OCI-M2 (cell line): ENCODE data around the gene OLFML1.

Source experiments
- DNase-seq: peaks from one replicate; lab custom pipeline; 2025; ENCODE audit not compliant: unreplicated experiment; lab: John Stamatoyannopoulos, UW

The OLFML1 gene

DNA sequence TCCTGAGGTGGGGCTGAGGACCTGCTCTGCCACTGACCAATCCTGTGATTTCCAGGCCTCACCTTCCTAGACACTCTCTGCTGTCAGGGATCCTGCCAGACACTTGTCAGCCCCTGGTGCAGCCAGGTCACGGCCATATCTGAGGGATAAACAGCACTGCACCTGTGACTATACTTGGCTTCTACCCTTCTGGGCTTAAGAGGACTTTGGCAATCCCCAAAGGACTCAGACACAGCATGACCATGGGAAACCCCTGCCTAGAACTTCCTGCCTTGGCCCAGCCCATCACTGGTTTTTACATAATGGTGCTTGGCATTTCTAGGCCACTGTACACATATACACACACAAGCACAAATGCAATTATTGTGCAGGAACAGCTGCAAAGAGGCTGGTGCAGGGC is 11.6 kb upstream of the OLFML1 start:
- no peak for DNase-seq

- no peak for DNase-seq
Measured at GRCh38 chr11:7480113-7480512, 5.2 kb upstream of the OLFML1 start.

- DNase-seq: no peak
Measured at GRCh38 chr11:7484131-7484530, 1.2 kb upstream of the OLFML1 start.

DNA sequence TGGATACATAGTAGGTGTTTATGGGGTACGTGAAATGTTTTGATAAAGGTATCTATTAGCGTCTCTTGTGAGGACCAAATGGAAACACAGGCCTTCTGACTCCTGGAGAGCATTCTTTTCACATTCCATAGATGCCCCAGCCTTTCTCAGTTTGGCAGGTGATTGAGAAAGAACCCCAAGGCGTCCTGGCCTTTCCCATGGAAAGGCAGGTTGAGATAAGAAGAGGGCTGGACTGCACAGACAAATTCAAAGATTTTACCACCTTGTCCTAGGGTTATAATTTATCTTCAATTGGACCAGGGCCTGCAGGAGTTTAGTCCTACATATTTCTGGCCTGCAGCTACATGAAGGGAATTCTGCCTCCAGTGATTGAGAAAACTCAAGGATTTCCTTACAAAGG is 661 bp upstream of the OLFML1 start:
- no peak for DNase-seq

- DNase-seq: no peak
Measured at GRCh38 chr11:7486098-7486780, 933 bp downstream of the OLFML1 start.

DNA sequence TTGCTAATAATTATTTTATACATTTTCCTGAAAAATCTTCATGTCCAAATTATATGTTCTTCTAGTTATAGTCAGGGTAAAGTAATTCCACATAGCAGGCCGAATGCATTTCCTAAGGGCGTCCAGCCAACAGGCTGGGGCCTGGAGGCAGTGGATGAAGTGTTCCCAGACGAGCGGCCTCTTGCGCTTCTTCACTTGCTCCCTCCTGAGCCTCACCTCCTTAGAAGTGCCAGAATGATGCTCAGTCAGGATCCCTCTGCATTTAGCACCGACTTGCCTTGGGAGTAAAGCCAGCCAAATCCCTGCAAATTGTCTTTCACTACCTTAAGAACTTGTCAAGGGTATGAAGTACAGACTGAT is 1.5 kb downstream of the OLFML1 start:
- no peak for DNase-seq

- no peak for DNase-seq
Measured at GRCh38 chr11:7487360-7487759, 2.1 kb downstream of the OLFML1 start.

DNA sequence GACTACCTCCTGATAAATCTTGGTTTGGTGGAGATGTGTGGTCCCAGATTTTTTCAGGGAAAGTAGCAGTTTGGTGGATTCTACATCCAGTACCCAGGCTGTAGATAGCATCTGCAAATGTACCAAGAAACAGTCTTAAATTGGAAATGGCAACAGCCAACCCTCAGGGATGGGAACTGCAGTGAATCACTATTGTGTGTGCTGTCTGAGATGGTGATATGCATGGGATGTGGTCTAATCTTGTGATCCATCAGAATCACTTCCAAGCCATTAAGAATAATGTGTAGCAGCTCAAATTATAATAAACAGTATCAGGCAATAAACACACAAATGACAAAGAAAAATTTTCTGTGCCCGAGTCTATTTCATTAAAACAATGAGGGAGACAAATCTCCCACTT is 3.4 kb downstream of the OLFML1 start:
- no peak for DNase-seq

GRCh38 chr11:7489376-7489775 is 4.1 kb downstream of the OLFML1 start:
- DNase-seq: no peak

- no peak for DNase-seq
Measured at GRCh38 chr11:7490054-7490453, 4.7 kb downstream of the OLFML1 start.

- DNase-seq: no peak
Measured at GRCh38 chr11:7490535-7490934, 5.2 kb downstream of the OLFML1 start.

DNA sequence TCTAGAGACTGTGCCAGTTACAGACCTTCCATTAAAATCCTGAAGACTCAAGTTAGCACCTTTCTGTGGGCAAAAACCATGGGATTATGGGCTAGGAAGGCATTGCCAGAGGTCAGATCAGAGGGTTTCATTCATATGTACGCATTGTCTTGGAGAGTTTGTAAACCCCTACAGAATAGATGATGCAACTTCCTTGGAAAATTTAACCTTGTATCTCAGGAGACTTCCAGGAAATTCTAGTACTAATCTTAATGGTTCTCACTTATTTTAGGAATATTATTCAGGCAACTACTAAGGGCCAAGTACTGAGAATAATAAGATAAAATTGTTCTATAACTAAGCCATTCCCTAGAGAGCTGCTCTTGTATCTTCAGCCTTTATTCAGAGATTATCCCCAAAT is 6.9 kb downstream of the OLFML1 start:
- DNase-seq: no peak

DNA sequence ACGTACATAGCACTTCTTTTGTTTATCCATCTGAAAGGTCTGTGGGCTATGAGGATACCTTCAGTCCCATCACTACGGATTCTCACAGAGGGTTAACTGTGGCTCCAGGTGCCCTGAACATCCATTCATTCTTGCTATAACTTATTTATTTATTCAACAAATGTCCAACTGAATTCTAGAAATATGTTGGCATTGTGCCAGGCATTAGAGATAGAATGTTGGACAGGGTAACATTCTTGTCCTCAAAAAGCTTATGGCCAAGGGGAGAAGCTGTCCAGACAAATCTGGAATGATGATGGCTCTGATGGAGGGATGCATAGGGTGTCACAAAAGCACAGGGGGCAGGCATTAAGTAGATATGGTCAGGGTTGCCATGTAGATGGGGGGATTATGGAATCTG is 8.4 kb downstream of the OLFML1 start:
- no peak for DNase-seq

GRCh38 chr11:7494086-7494745 is 8.9 kb downstream of the OLFML1 start:
- DNase-seq: no peak

GRCh38 chr11:7495882-7496551 is 10.7 kb downstream of the OLFML1 start:
- DNase-seq: no peak

DNA sequence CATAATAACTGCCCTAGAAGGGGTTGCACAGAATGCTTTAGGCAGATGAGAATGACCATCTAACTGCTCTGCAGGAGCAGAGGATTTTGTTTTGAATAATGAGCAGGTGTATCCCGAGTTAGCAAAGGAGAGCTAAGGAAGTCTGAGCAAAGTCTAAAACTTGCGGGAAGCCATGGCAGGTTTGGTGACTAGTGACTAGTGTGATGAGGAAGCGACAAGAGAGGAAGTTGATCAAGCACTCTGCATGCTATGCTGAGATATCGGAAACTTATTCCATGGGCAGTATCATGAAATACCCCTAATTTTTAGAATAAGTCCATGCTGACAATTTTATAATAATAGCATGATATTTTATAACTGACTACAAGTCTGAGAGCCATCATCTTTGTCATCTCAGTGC is 12.9 kb downstream of the OLFML1 start:
- DNase-seq: no peak

- DNase-seq: no peak
Measured at GRCh38 chr11:7499081-7499480, 13.8 kb downstream of the OLFML1 start.

- no peak for DNase-seq
Measured at GRCh38 chr11:7500251-7500650, 14.9 kb downstream of the OLFML1 start.

DNA sequence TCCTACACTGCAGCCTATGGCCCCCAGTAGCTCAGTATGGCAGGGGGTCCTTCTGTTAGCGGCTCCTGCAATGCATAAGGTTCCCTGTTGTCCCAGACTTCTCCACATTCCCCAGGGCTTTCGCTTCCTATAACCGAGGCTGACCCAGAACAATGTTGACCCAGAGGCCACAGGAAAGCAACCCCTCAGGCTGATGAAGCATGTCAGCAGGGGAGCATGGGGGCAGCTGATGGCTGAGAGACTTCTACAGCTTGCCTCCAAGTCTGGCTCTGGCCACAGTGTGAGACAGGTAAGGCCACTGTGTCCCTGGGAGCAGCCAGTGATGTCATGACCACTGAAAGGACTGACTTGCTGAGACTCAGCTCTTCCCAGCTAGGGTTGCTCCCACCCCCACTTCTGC is 15.9 kb downstream of the OLFML1 start:
- no peak for DNase-seq

GRCh38 chr11:7501894-7502293 is 16.6 kb downstream of the OLFML1 start:
- DNase-seq: no peak

DNA sequence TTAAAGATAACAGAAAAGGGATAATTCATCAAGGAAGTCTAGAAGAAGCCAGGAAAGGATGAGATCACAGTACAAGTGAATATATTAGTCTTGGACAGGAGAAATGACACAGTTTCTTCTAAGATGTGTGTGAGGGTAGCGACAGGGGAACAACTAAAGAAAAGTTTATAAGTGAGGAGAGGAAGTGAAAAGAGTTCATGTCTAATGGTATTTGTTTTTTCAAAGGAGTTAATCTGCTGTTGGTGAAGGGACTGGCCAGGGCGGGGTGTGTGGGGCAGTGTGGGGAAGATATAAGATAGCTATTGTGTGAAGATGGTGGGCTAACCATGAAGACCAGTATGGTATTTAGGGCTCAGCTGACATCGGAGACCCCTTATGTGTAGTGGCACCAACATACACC is 20.9 kb downstream of the OLFML1 start:
- no peak for DNase-seq

GRCh38 chr11:7508087-7508486 is 22.8 kb downstream of the OLFML1 start:
- DNase-seq: no peak

GRCh38 chr11:7509966-7510365 is 24.7 kb downstream of the OLFML1 start:
- no peak for DNase-seq
